GM21367 (cell line): ENCODE results near the gene ERBB2.

Experiments used
- ATAC-seq: cut with Tn5 transposase; IDR thresholded peaks from one replicate; pipeline ENCODE4 v1.9.1; 2021; ENCODE audit not compliant: unreplicated experiment

The ERBB2 gene

DNA sequence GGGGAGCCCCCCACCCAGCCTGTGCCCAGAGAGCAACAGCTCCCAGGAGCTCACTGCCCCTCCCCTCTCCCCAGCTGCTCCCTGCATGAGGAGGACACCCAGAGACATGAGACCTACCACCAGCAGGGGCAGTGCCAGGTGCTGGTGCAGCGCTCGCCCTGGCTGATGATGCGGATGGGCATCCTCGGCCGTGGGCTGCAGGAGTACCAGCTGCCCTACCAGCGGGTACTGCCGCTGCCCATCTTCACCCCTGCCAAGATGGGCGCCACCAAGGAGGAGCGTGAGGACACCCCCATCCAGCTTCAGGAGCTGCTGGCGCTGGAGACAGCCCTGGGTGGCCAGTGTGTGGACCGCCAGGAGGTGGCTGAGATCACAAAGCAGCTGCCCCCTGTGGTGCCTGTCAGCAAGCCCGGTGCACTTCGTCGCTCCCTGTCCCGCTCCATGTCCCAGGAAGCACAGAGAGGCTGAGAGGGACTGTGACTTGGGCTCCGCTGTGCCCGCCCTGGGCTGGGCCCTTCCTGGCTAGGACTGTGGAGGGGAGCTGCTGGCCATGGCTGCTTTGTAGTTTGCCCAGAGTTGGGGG, 34.1 kb upstream of the ERBB2 start:
- no peak for ATAC-seq

DNA sequence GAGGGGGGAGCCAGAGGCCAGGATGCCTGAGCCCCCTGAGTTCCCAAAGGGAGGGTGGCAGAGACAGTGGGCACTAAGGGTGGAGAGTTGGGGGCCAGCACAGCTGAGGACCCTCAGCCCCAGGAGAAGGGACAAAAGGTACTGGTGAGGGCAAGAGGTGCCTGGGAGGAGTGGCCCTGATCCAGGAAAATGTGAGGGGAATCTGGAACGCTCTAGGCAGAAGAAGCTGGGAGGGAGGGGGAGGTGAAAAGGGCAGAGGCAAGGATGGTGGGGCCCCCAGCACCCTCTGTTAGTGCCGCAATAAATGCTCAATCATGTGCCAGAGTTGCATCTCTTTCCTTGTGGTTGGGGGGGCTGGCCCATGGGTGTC, 33.6 kb upstream of the ERBB2 start:
- no peak for ATAC-seq

DNA sequence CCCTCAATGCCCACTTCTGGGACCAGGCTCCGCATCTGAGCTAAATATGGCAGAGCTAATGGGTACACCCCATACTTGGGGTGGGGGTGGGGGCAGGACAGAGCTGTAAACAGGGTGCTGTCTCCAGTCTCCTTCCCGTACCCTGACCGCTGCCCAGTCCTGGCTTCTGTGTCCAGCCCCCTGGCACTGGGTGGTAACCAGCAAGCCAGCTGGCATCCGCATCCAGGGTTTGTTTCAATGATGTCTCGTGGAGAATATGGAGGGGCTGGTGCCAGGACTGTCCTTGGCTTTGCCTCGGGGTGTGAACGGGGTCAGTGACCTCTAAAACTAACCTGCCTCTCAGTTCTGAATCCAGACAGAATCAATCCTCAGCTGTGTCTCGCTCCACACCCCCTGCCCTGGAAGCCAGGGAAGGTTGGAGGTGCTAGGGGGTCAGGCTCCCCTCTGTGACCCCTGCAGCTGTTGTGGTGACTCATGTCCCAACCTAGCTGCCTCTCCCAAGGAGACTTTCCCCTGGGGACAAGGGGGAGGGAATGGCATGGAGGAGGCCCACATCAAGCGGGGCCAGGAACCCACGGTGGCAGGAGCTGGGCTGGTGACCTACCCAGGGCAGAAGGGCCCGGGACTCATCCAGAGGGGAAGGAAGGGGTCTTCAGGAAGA, 33.1 kb upstream of the ERBB2 start:
- no peak for ATAC-seq

DNA sequence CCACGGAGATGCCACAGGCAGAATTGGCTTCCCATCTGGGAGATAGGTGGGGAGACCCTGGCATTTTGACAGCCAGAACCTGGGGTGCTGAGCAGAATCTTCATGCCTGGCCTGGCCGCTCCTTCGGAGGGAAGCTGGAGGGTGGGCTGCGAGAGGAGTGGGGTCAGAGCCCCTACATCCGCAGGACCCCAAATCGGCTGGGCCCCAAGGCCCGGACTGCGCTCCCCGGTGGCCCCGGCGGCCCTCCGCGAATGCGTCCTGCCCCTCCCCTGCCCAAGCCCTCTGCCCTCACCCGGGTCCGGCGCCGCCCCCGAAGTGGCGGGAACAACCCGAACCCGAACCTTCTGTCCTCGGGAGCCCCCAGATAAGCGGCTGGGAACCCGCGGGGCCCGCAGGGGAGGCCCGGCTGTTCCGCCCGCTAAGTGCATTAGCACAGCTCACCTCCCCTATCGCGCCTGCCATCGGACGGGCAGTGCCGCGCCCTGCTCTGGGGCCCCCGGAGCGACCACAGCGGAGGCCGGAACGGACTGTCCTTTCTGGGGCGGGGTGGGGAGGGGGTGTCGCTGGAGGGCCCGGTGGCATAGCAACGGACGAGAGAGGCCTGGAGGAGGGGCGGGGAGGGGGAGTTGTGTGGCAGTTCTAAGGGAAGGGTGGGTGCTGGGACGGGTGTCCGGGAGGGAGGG, 32.5 kb upstream of the ERBB2 start:
- no peak for ATAC-seq

DNA sequence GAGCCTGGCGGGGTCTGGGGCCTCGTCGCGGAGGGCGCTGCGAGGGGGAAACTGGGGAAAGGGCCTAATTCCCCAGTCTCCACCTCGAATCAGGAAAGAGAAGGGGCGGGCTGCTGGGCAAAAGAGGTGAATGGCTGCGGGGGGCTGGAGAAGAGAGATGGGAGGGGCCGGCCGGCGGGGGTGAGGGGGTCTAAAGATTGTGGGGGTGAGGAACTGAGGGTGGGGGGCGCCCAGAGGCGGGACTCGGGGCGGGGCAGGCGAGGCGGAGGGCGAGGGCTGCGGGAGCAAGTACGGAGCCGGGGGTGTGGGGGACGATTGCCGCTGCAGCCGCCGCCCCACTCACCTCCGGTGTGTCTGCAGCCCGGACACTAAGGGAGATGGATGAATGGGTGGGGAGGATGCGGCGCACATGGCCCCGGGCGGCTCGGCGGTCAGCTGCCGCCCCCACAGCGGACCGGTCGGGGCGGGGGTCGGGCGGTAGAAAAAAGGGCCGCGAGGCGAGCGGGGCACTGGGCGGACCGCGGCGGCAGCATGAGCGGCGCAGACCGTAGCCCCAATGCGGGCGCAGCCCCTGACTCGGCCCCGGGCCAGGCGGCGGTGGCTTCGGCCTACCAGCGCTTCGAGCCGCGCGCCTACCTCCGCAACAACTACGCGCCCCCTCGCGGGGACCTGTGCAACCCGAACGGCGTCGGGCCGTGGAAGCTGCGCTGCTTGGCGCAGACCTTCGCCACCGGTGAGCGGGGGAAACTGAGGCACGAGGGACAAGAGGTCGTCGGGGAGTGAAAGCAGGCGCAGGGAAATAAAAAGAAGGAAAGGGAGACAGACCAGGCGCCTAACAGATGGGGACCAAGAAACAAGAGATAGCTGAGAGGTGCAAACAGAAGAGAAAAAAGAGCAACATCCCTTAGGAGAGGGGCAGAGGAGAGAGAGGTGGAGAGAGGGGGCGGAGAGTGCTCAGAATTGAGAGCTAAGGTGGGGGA, 31.6 kb upstream of the ERBB2 start, which contains the start of gene PNMT:
TSS of gene PNMT (plus strand) at position 509 of the 980 bp plus-strand sequence. CDS start at position 532, 23 bp downstream.
- no peak for ATAC-seq

DNA sequence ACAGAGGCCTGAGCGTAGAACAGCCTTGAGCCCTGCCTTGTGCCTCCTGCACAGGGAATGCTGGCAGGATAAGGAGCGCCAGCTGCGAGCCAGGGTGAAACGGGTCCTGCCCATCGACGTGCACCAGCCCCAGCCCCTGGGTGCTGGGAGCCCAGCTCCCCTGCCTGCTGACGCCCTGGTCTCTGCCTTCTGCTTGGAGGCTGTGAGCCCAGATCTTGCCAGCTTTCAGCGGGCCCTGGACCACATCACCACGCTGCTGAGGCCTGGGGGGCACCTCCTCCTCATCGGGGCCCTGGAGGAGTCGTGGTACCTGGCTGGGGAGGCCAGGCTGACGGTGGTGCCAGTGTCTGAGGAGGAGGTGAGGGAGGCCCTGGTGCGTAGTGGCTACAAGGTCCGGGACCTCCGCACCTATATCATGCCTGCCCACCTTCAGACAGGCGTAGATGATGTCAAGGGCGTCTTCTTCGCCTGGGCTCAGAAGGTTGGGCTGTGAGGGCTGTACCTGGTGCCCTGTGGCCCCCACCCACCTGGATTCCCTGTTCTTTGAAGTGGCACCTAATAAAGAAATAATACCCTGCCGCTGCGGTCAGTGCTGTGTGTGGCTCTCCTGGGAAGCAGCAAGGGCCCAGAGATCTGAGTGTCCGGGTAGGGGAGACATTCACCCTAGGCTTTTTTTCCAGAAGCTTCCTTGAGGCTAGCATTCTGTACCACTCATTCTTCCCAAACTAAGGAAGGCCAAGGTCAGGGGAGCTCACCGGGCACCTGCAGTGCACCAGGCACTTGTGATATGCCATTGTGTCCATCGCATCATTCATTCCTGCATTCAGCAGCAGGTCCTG, 29.7 kb upstream of the ERBB2 start:
- ATAC-seq: no peak

DNA sequence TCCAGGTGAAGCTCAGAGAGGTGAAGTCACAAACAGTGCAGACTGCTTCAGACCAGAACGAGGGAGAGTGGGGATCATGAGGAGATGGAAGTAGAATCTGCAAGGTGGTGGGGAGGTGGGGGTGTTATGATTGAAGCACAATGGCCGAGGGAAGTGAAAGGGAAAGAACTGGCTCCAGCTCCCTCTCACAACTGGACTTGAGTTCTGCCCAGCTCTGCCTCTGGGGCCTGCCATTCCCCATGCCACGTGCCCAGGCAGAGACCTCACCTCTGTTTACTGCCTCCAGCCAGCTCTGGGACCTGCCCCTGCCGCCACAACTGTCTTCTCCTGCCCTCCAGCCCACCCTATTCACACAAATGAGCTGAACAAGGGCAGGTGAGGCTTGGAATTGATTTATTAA, 29.1 kb upstream of the ERBB2 start:
- ATAC-seq: no peak

DNA sequence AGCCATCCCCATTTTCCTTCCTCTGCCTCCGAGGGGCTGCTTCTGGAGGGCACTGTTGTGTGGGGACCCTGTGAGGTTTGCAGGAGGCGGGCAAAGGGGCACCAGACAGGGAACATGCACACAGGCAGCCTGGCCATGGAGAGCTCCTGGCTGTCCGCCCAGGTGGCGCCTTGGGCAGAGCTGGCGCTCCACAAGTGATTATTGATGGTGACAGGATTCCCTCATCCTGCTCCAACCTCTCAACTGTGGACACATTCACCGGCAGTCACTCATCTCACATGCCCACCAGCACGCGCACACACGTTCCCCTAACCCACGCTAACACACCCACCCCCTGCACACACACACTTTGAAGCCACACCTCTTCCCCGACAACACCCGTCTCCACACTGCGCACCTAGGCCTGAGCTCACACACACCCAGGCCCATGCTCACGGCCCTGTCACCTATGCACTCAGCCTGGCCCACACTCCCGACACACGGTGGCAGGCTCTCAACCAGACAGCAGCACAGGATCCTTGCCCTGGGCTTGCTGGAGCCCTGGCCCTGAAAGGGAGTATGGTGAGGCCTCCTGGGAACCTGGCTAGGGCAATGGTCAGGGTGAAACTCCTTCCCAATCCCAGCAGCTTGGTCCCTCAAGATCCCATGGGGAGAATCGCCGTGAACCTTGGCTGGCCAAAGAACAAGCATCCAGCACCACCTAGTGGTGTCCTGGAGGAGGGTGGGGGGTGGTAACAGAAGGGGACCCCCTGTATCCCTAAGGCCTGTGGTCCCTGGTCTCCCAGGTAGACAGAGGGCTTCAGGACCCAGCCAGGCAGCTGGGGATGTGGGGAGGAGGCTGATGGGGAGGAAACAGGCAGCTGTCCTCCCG, 28.0 kb upstream of the ERBB2 start:
- no peak for ATAC-seq

DNA sequence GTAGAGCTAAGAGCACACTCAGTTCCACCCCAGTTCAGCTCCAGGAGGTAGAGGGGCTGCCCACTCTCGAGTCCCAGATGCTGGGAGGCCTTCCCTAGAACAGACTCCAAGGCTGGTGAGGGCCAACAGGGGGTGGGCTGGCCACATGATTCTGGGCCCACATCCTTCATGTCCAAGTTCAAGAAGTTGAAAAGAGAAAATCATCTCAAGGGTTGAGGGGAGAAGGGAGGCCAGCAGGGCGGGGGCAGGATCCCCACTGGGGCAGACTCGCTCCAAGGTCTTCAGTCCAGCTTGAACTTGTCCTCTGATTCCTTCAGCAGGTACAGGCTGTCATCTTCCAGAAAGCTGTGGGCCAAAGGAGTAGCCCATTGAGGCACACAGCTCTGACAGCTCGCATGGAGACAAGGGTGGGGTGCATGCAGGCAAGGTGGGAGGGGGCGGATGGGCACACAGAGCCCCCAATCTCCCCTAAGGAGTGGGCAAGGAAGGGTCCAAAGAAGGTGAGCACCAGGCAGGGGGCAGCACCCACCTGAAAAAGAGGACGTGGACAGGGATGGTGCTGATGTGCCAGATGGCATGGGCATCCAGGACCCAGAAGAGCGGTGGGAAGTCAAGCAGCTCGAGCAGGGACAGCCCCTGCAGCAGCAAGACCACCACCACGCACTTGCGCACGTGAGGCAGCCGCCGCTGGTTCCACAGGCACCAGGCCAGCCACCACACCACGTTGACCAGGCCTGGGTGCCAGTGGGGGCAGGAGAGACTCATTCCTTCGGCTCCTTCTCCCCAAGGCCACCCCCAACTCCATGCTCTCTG, 27.1 kb upstream of the ERBB2 start:
- ATAC-seq: no peak

DNA sequence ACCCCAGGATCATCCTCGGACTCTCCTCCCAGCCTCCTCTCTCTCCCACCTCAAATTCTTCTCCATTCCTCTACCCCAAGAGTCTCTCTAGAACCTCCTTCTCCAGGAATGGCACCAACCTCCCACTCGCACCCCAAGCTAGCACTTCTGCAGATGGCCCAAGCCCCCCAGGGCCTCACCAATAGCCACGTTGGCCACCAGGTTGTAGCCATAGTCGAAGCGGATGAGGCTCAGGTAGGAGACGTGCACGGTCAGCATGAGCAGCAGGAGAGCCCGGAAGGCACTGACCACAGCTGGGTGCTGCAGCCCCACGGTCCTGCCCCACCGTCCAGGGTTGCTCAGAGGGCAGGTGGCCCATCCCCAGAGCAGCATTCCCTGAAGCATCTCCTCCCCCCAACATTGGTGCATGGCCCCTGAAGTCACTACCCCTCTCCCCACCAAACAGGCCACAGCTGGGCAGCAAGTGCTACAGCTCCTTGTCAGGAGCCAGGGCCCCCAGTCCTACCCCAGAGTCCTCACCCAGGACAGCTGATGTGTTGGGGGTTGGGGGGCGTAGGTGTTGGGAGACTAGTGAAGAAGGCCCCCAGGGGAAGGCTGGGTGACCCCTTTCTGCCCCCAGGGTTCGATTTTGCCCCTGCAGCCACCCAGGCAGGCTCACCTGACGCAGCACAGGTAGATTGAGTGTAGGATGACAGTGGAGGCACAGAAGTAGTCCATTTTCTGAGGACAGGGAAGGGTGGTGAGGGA, 26.4 kb upstream of the ERBB2 start:
- ATAC-seq: no peak

DNA sequence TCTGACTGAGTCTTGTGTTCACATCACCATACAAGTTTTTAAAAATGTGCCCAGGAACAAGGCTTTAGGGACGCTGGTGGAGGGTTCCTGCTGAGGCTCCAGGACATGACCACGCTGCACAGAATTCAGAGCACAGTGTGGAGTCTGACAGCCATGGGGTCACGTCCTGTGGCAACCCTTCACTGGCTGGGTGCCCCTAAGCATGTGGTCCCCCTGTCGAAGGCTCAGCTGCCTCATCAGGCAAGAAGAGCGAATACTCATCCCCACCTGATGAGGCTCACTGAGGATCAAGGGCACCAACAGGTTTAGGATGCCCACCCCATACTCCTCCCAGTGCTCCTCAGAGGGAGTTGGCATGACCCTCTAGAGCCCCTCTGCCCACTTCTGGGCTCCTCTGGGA, 25.7 kb upstream of the ERBB2 start:
- no peak for ATAC-seq

DNA sequence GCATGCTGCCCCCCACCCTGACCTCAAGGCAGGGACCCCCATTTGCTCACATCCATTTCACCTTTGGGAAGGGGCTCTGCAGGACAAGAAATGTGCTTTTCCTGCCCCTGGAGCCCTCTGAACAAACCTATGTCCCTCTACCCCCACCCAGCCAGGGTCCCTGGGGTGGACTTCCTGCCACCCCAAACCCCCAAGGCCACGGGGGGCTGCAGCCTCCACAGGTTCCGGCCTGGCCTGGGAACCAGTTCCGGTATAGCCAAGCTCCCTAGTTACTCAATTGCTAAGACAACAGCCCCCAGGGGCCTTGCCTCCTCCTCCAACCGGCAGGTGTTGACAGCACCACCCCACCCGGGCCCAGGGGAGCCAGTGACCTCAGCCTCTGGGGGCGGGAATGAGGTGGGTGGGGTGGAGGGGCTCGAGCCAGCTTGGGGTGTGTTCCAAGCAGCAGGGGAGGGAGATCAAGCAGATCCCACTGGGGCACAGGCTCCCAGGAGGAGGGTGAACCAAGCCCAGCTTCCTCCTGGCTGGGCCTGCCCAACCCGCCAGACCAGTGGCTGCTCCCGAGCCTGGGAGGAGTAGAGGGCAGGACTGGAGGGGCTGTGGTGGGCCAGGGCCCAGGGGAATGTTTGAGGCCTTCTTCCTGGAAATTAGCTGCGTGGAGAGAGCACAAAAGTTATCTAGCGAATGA, 25.0 kb upstream of the ERBB2 start:
- ATAC-seq: no peak

DNA sequence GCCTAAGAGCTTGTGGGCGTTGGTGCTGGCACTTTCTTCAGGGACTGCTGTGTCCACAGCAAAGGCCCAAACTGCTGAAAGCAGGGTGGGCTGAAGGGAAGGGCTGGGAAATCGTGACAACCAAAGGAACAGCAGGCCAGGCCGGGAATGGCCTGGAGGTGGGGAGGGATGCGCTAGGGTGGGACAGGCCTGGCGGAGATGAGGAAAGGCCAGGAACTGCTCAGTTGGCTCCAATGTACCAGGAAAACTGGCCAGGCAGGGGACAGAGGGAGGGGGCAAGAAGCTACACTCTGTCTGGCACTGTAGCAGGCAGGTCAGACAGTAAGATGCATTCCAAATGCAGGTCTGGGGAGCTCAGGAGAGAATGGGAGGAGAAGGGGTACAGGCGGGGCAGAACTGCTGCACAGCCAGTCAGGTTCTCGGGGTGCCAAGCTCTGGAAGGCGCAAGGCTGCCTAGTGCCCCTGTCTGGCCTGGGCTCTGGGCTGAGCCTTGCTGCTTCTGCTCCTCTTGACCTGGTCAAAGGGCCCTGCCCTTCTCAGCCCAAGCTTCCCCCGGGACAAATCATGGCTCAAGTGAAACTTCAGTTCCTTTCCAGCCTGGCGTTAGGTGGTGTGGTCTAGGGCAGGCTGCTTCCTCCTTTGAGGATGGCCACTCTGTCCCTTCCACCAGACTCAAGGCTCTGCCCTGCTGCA, 24.3 kb upstream of the ERBB2 start:
- ATAC-seq: no peak

DNA sequence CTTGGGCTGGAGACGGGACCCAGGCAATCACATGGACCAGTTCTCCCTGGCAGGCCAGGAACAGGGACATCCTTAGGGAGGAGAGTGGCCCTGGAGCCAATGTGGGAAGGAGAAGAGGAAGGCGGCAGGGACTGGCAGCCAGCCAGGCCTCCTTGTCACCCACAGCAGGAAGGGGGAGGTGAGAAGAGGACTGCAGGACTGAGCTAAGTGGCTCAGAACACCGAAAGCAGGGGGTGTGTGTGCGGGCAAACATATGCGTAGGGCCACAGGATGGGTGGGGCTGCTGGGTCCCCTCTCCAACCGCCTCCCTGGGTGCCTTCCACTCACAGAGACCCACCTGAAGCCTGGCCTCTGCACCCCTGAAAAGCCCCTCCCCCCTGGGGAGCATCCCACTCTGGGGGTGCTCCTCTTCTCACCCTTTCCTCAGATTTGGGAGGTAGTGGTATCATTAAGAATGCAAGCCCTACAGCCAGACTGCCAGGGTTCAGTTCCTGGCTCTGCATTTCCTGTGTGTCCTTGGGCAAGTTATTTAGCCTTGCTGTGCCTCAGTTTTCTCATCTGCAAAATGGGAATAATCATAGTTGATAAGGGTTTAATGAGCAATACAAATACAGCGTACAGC, 23.6 kb upstream of the ERBB2 start:
- ATAC-seq: no peak

DNA sequence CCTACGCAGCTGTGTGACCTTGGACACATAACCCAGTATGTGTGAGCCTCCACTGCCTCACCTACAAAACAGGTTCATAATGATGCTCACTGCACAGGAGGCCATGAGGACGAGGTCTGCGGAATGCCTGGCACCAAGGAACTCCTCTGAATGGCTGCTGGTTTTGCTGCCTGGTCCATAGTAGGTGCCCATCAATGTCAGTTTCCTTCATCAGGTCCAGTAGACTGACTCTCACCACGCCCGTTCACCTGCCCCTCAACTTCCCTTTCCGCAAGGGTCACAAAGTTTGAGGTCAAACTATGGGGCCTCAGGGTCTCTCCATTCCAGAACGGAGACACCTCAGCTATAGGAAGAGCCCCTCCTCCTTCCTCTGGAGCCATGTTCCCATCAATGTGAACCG, 22.8 kb upstream of the ERBB2 start:
- no peak for ATAC-seq
